OCI-LY1 (cell line): ENCODE data around the gene GUK1.
A peak's percentile ranks its signal among the peaks of the same experiment; 100 is the strongest.

Experiments
- H2AFZ ChIP-seq: fragments of 200-600 bp; sonication (generic), shearing (Covaris generic); 2 replicates; pipeline ENCODE4 v1.6.0; 2014; ENCODE audit warnings: antibody characterized with exemption, mild to moderate bottlenecking, low read length
- H3F3A ChIP-seq: fragments of 200-600 bp; sonication (generic), shearing (Covaris generic); 2 replicates; pipeline ENCODE4 v1.6.0; 2014; ENCODE audit warnings: mild to moderate bottlenecking, antibody characterized with exemption, low read length, moderate library complexity; ENCODE audit not compliant: insufficient read depth
- H3K27ac ChIP-seq: fragments of 200-600 bp; sonication (generic); 2 replicates; pipeline ENCODE4 v1.5.1; 2014; ENCODE audit warnings: low read length, mixed run types, mild to moderate bottlenecking, low read depth; ENCODE audit not compliant: poor library complexity, severe bottlenecking
- H3K27me3 ChIP-seq: fragments of 200-600 bp; sonication (generic); 2 replicates; pipeline ENCODE4 v1.6.0; 2014; ENCODE audit warnings: antibody characterized with exemption, mild to moderate bottlenecking, low read length, moderate library complexity; ENCODE audit not compliant: insufficient read depth
- H3K36me3 ChIP-seq: fragments of 200-600 bp; sonication (generic); 2 replicates; pipeline ENCODE4 v1.6.1; 2014; ENCODE audit warnings: mild to moderate bottlenecking, antibody characterized with exemption, low read length, moderate library complexity, mixed read lengths; ENCODE audit not compliant: insufficient read depth
- H3K4me1 ChIP-seq: fragments of 200-600 bp; sonication (generic); 2 replicates; pipeline ENCODE4 v1.5.1; 2014; ENCODE audit warnings: mild to moderate bottlenecking, low read length, moderate library complexity; ENCODE audit not compliant: insufficient read depth, severe bottlenecking
- H3K4me2 ChIP-seq: fragments of 200-600 bp; sonication (generic), shearing (Covaris generic); 2 replicates; pipeline ENCODE4 v1.6.1; 2014; ENCODE audit warnings: low read length
- H3K4me3 ChIP-seq: fragments of 200-600 bp; sonication (generic); 2 replicates; pipeline ENCODE4 v1.5.1; 2014; ENCODE audit warnings: low read length, low read depth, mild to moderate bottlenecking, mixed read lengths; ENCODE audit not compliant: poor library complexity, severe bottlenecking
- H3K79me2 ChIP-seq: fragments of 200-600 bp; shearing (Covaris generic); 2 replicates; pipeline ENCODE4 v1.6.1; 2016; ENCODE audit warnings: mixed run types, low read length, mixed read lengths; ENCODE audit not compliant: insufficient read depth
- H3K9ac ChIP-seq: fragments of 200-600 bp; sonication (generic), shearing (Covaris generic); 2 replicates; pipeline ENCODE4 v1.6.1; 2014; ENCODE audit warnings: mild to moderate bottlenecking, low read length, mixed read lengths
- H3K9me2 ChIP-seq: fragments of 200-600 bp; sonication (generic), shearing (Covaris generic); 2 replicates; pipeline ENCODE4 v1.6.1; 2014; ENCODE audit warnings: low read depth, mild to moderate bottlenecking, low read length, mixed read lengths
- H3K9me3 ChIP-seq: fragments of 200-600 bp; shearing (Covaris generic); 2 replicates; pipeline ENCODE4 v1.6.1; 2014; ENCODE audit warnings: low read length, mixed read lengths
- H4K20me1 ChIP-seq: fragments of 200-600 bp; sonication (generic), shearing (Covaris generic); 2 replicates; pipeline ENCODE4 v1.6.0; 2016; ENCODE audit warnings: mild to moderate bottlenecking, low read length; ENCODE audit not compliant: insufficient read depth
- CTCF ChIP-seq: fragments of 200-600 bp; sonication (generic), shearing (Covaris generic); IDR thresholded peaks from 2 replicates; pipeline ENCODE4 v1.5.1; 2017; ENCODE audit warnings: mild to moderate bottlenecking, antibody characterized with exemption, low read length, moderate library complexity, mixed read lengths
- EZH2 ChIP-seq: fragments of 200-600 bp; sonication (generic), shearing (Covaris generic); IDR thresholded peaks from 2 replicates; pipeline ENCODE4 v1.8.0; 2017; ENCODE audit warnings: borderline replicate concordance, mixed run types, mild to moderate bottlenecking, antibody characterized with exemption, low read length, moderate library complexity, mixed read lengths

The GUK1 gene

GRCh38 chr1:228118040-228118439 is 22.0 kb upstream of the GUK1 start:
- H3K27ac ChIP-seq, result no peak overlapping the region
- H3K9ac ChIP-seq, result no peak overlapping the region
- TF ChIP-seq CTCF (no peak), EZH2 (no peak)
- no peaks in the 10 kb centered on the region for H3K27me3 ChIP-seq
- no peaks in the 10 kb centered on the region for H3K9me2 ChIP-seq
- no peak overlapping the region for H2AFZ ChIP-seq
- H3K4me1 ChIP-seq, result peaks cover 4% of the 10 kb centered on the region
- H3K4me2 ChIP-seq, result no peak overlapping the region
- H3F3A ChIP-seq, result no peaks in the 10 kb centered on the region
- peaks cover 10% of the 10 kb centered on the region; the same call in 1 of the 2 replicates for H3K9me3 ChIP-seq
- H3K4me3 ChIP-seq, result no peak overlapping the region
- H4K20me1 ChIP-seq, result no peaks in the 10 kb centered on the region
- H3K79me2 ChIP-seq, result no peaks in the 10 kb centered on the region
- H3K36me3 ChIP-seq, result no peaks in the 10 kb centered on the region

- H3K36me3 ChIP-seq, result no peaks in the 10 kb centered on the region
- H3K9ac ChIP-seq, result no peak overlapping the region
- no peaks in the 10 kb centered on the region for H3K9me2 ChIP-seq
- H3K4me3 ChIP-seq, result no peak overlapping the region
- H2AFZ ChIP-seq, result no peak overlapping the region
- H3K27ac ChIP-seq, result no peak overlapping the region
- no peaks in the 10 kb centered on the region for H3K27me3 ChIP-seq
- H3K9me3 ChIP-seq, result peaks cover 10% of the 10 kb centered on the region; the same call in 1 of the 2 replicates
- TF ChIP-seq CTCF, result no peak
- TF ChIP-seq EZH2, result no peak
- no peaks in the 10 kb centered on the region for H3K79me2 ChIP-seq
- H4K20me1 ChIP-seq, result no peaks in the 10 kb centered on the region
- H3K4me2 ChIP-seq, result no peak overlapping the region
- H3F3A ChIP-seq, result no peaks in the 10 kb centered on the region
- H3K4me1 ChIP-seq, result peaks cover 4% of the 10 kb centered on the region
These were observed 19.7 kb upstream of the GUK1 start for GRCh38 chr1:228120351-228120750.

GRCh38 chr1:228120857-228121489 is 19.1 kb upstream of the GUK1 start:
- H3K27ac ChIP-seq, result no peak overlapping the region

More at GRCh38 chr1:228120857-228121489, 19.1 kb upstream of the GUK1 start:
- H3K4me3 ChIP-seq, result peak overlapping the region; percentile 5
- H3K4me2 ChIP-seq, result no peak overlapping the region
- no peaks in the 10 kb centered on the region for H3K9me2 ChIP-seq
- no peaks in the 10 kb centered on the region for H4K20me1 ChIP-seq
- H3F3A ChIP-seq, result no peaks in the 10 kb centered on the region
- H2AFZ ChIP-seq, result no peak overlapping the region
- no peak overlapping the region for H3K9ac ChIP-seq
- no peak for TF ChIP-seq CTCF
- TF ChIP-seq EZH2, result no peak
- H3K27me3 ChIP-seq, result no peaks in the 10 kb centered on the region
- H3K79me2 ChIP-seq, result no peaks in the 10 kb centered on the region
- H3K4me1 ChIP-seq, result peaks cover 4% of the 10 kb centered on the region
- H3K36me3 ChIP-seq, result no peaks in the 10 kb centered on the region
- H3K9me3 ChIP-seq, result peaks cover 10% of the 10 kb centered on the region; the same call in 1 of the 2 replicates
